OCI-LY3 (cell line): Measurements from ENCODE around the gene NFYC.

ENCODE experiments used
- H2AFZ ChIP-seq: fragments of 200-600, 300-600 bp; shearing (Covaris generic); 2 replicates; pipeline ENCODE4 v1.6.0; 2014; ENCODE audit warnings: antibody characterized with exemption, low read depth, low read length
- H3K27ac ChIP-seq: fragments of 200-600, 300-600 bp; sonication (generic); 2 replicates; pipeline ENCODE4 v1.5.1; 2014; ENCODE audit warnings: mild to moderate bottlenecking, low read length, moderate library complexity, mixed read lengths
- H3K27me3 ChIP-seq: fragments of 200-600, 300-600 bp; sonication (generic); 2 replicates; pipeline ENCODE4 v1.6.1; 2014; ENCODE audit warnings: low read depth, low read length, mixed read lengths
- H3K36me3 ChIP-seq: fragments of 200-600, 300-600 bp; sonication (generic); replicated peaks from 2 replicates; pipeline ENCODE3; 2014; ENCODE audit warnings: low read depth, low read length, mixed read lengths
- H3K4me1 ChIP-seq: fragments of 300-600, 200-600 bp; sonication (generic); 2 replicates; pipeline ENCODE4 v1.6.1; 2014; ENCODE audit warnings: low read length, mixed read lengths
- H3K4me2 ChIP-seq: fragments of 200-600, 300-600 bp; sonication (generic); 2 replicates; pipeline ENCODE4 v1.6.1; 2014; ENCODE audit warnings: low read length, mixed read lengths
- H3K4me3 ChIP-seq: fragments of 300-600, 200-600 bp; sonication (generic); 2 replicates; pipeline ENCODE4 v1.5.1; 2014; ENCODE audit warnings: antibody characterized with exemption, mild to moderate bottlenecking, low read length, moderate library complexity
- H3K79me2 ChIP-seq: fragments of 300-600, 200-600 bp; shearing (Covaris generic); 2 replicates; pipeline ENCODE4 v1.6.1; 2014; ENCODE audit warnings: mild to moderate bottlenecking, low read length, mixed read lengths
- H3K9ac ChIP-seq: fragments of 300-600, 200-600 bp; shearing (Covaris generic); 2 replicates; pipeline ENCODE4 v1.6.0; 2014; ENCODE audit warnings: mild to moderate bottlenecking, low read length, moderate library complexity
- H3K9me3 ChIP-seq: fragments of 200-600, 300-600 bp; shearing (Covaris generic); 2 replicates; pipeline ENCODE4 v1.6.1; 2014; ENCODE audit warnings: low read length, mixed read lengths; ENCODE audit not compliant: insufficient read depth
- H4K20me1 ChIP-seq: fragments of 200-600, 300-600 bp; sonication (generic); 2 replicates; pipeline ENCODE4 v1.6.1; 2016; ENCODE audit warnings: low read length, mixed read lengths; ENCODE audit not compliant: insufficient read depth
- CTCF ChIP-seq: fragments of 200-600, 300-600 bp; sonication (generic); IDR thresholded peaks from 2 replicates; pipeline ENCODE4 v1.5.1; 2014; ENCODE audit warnings: antibody characterized with exemption, low read length, low read depth
- EZH2phosphoT487 ChIP-seq: fragments of 200-600 bp; shearing (Covaris generic); IDR thresholded peaks from 2 replicates; pipeline ENCODE4 v1.6.1; 2018; ENCODE audit warnings: antibody characterized with exemption, mixed run types, low read depth

The NFYC gene

GRCh38 chr1:40665335-40666171 lies 26.0 kb upstream of the NFYC start, which contains the start of gene RIMS3:
Gene RIMS3, minus strand, starts transcription at chr1:40665682. Its CDS starts 23,757 bp downstream, at chr1:40641925.
- Histone ChIP-seq H3K9ac (peak within 1 kb of the TSS; percentile 66), H3K4me2 (peak within 1 kb of the TSS; percentile 71), H4K20me1 (no peaks in the 10 kb centered on the region), H3K9me3 (no peaks in the 10 kb centered on the region), H2AFZ (peak within 1 kb of the TSS; percentile 73; the same call in 1 of the 2 replicates), H3K4me3 (peak within 1 kb of the TSS; percentile 87), H3K4me1 (peaks cover 39% of the 10 kb centered on the region), H3K79me2 (no peaks in the 10 kb centered on the region), H3K27ac (no peak within 1 kb of the TSS), H3K27me3 (no peaks in the 10 kb centered on the region), H3K36me3 (no peaks in the 10 kb centered on the region)
- TF ChIP-seq CTCF (peak; percentile 59), EZH2phosphoT487 (no peak)

GRCh38 chr1:40668769-40669525 lies 22.6 kb upstream of the NFYC start:
- Histone ChIP-seq H3K27ac (peak overlapping the region; percentile 12; the same call in 1 of the 2 replicates), H3K9me3 (no peaks in the 10 kb centered on the region), H3K27me3 (no peaks in the 10 kb centered on the region), H3K9ac (peak overlapping the region; percentile 55), H2AFZ (peak overlapping the region; percentile 47; the same call in 1 of the 2 replicates), H3K36me3 (no peaks in the 10 kb centered on the region), H3K4me2 (peak overlapping the region; percentile 76), H3K4me1 (peaks cover 27% of the 10 kb centered on the region), H3K4me3 (peak overlapping the region; percentile 74), H4K20me1 (no peaks in the 10 kb centered on the region), H3K79me2 (no peaks in the 10 kb centered on the region)
- peak; percentile 69 for TF ChIP-seq CTCF
- no peak for TF ChIP-seq EZH2phosphoT487

- no peak overlapping the region for H3K4me2 ChIP-seq
- TF ChIP-seq CTCF (no peak), EZH2phosphoT487 (no peak)
- H3K4me1 ChIP-seq: peaks cover 9% of the 10 kb centered on the region
- H3K79me2 ChIP-seq: no peaks in the 10 kb centered on the region
- H3K27ac ChIP-seq: no peak overlapping the region
- H3K9me3 ChIP-seq: no peaks in the 10 kb centered on the region
- no peaks in the 10 kb centered on the region for H4K20me1 ChIP-seq
- H3K4me3 ChIP-seq: no peak overlapping the region
- H3K27me3 ChIP-seq: no peaks in the 10 kb centered on the region
- H2AFZ ChIP-seq: no peak overlapping the region
- H3K36me3 ChIP-seq: no peaks in the 10 kb centered on the region
- H3K9ac ChIP-seq: no peak overlapping the region
These were observed 18.1 kb upstream of the NFYC start for GRCh38 chr1:40673452-40673851.

DNA sequence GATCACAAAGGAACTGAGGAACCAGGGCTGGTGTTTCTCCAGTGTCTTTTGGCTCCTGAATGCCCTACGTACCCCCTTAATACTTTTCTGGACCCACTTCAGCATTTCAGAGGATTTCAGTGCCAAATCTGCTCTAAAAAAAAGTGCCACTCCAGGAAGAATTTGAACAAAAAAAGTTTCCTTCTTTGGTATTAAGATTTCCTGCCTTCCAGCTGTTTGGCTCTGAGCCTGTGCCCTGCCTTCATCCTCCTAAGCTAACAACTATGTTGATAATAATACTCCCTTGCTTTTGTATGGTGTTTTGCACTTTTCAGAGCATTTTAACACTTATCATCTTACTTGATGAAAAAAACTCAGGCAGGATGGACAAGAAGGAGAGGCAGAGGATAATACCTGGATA lies 15.0 kb upstream of the NFYC start:
- Histone ChIP-seq H3K9ac (no peak overlapping the region), H3K9me3 (no peaks in the 10 kb centered on the region), H3K4me1 (no peaks in the 10 kb centered on the region), H3K36me3 (no peaks in the 10 kb centered on the region), H3K4me2 (no peak overlapping the region), H3K4me3 (no peak overlapping the region), H3K27me3 (no peaks in the 10 kb centered on the region), H3K79me2 (no peaks in the 10 kb centered on the region), H3K27ac (no peak overlapping the region), H4K20me1 (no peaks in the 10 kb centered on the region), H2AFZ (no peak overlapping the region)
- TF ChIP-seq EZH2phosphoT487 (no peak), CTCF (no peak)
